H1 (cell line): Measurements from ENCODE around the gene RGS4. TPM values are rescaled to one million over a fixed set of nuclear protein-coding genes. Genes with fewer than 3 reads are reported as not detected.

Experiments
- CTCF ChIA-PET: fragments of 300-600 bp; sonication (Branson Sonifier 250); formaldehyde crosslinking; loops from one replicate; lab custom pipeline; 2021; ENCODE audit not compliant: partially characterized antibody; lab: Charles Lee
- POLR2A ChIA-PET: fragments of 300-600 bp; sonication (Branson Sonifier 250); formaldehyde crosslinking; loops from one replicate; lab custom pipeline; 2021; ENCODE audit warnings: inconsistent platforms; ENCODE audit not compliant: partially characterized antibody; lab: Charles Lee
- DNase-seq, 2 experiments: peaks; one replicate each; pipeline versions ENCODE4 v3.0.0 to v3.0.0-alpha.2; 2010 to 2022; ENCODE audit warnings: low spot score in 2 of 2, low read depth in 1 of 2, mixed read lengths in 1 of 2
- FAIRE-seq: peaks from 2 replicates; lab custom pipeline; 2011; peaks lifted over from hg19 to GRCh38; lab: Jason Lieb, UNC
- H2AFZ ChIP-seq: 2 replicates; pipeline ENCODE4 v1.8.1; 2012; ENCODE audit warnings: low read length, inconsistent platforms
- H2AK5ac ChIP-seq: 2 replicates; pipeline ENCODE4 v1.6.1; 2013; ENCODE audit warnings: low read depth, low read length
- H2BK120ac ChIP-seq: replicated peaks from 2 replicates; pipeline ENCODE3; 2013; ENCODE audit warnings: low read depth, low read length, inconsistent platforms
- H2BK12ac ChIP-seq: 2 replicates; pipeline ENCODE4 v1.6.1; 2013; ENCODE audit warnings: low read depth, low read length
- H2BK15ac ChIP-seq: 2 replicates; pipeline ENCODE4 v1.6.1; 2013; ENCODE audit warnings: low read length
- H2BK20ac ChIP-seq: 2 replicates; pipeline ENCODE4 v1.6.1; 2013; ENCODE audit warnings: low read length
- H2BK5ac ChIP-seq: 2 replicates; pipeline ENCODE4 v1.6.1; 2013; ENCODE audit warnings: low read depth, low read length
- H3K14ac ChIP-seq: 2 replicates; pipeline ENCODE4 v1.6.1; 2013; ENCODE audit warnings: inconsistent platforms; ENCODE audit not compliant: insufficient read length
- H3K18ac ChIP-seq: 2 replicates; pipeline ENCODE4 v1.6.1; 2013; ENCODE audit warnings: low read length; ENCODE audit errors: extremely low read depth
- H3K23ac ChIP-seq: 2 replicates; pipeline ENCODE4 v1.6.1; 2013; ENCODE audit warnings: inconsistent platforms; ENCODE audit not compliant: insufficient read length
- H3K23me2 ChIP-seq: 2 replicates; pipeline ENCODE4 v1.6.1; 2013; ENCODE audit warnings: low read depth, low read length
- H3K27ac ChIP-seq: 2 replicates; pipeline ENCODE4 v1.6.1; 2011; ENCODE audit warnings: low read depth, low read length, inconsistent platforms
- H3K27me3 ChIP-seq, 4 experiments: replicated peaks in 1 of 4; 1 replicate in 1 of 4; 2 replicates in 3 of 4; pipeline versions ENCODE4 v1.6.1 to v1.8.1; 2011 to 2013; ENCODE audit warnings: low read length in 3 of 4, mild to moderate bottlenecking in 3 of 4, inconsistent platforms in 2 of 4, mixed read lengths in 2 of 4, moderate library complexity in 1 of 4; ENCODE audit not compliant: control insufficient read depth in 3 of 4, insufficient read depth in 3 of 4; ENCODE audit errors: extremely low read depth in 1 of 4
- H3K36me3 ChIP-seq, 4 experiments: 2 replicates each; pipeline versions ENCODE4 v1.6.1 to v1.8.1; 2011 to 2013; ENCODE audit warnings: mild to moderate bottlenecking in 4 of 4, low read length in 3 of 4, moderate library complexity in 2 of 4, control low read depth in 1 of 4, inconsistent platforms in 1 of 4; ENCODE audit not compliant: insufficient read depth in 4 of 4, control insufficient read depth in 2 of 4
- H3K4ac ChIP-seq: replicated peaks from 2 replicates; pipeline ENCODE3; 2013; ENCODE audit warnings: low read length, low read depth, mixed read lengths, inconsistent platforms; ENCODE audit not compliant: insufficient read length
- H3K4me1 ChIP-seq, 4 experiments: replicated peaks in 1 of 4; 1 replicate in 1 of 4; 2 replicates in 3 of 4; pipeline versions ENCODE4 v1.6.1 to v1.8.1; 2011 to 2013; ENCODE audit warnings: low read length in 3 of 4, inconsistent platforms in 2 of 4, mixed read lengths in 1 of 4; ENCODE audit not compliant: insufficient read depth in 4 of 4, control insufficient read depth in 3 of 4
- H3K4me2 ChIP-seq, 2 experiments: 2 replicates each; pipeline versions ENCODE4 v1.6.1 to v1.8.1; 2011 to 2013; ENCODE audit warnings: low read depth in 2 of 2, low read length in 2 of 2, control low read depth in 1 of 2, inconsistent platforms in 1 of 2, mild to moderate bottlenecking in 1 of 2; ENCODE audit not compliant: insufficient read depth in 1 of 2
- H3K4me3 ChIP-seq, 4 experiments: fragments of 200-600, 300-600 bp in 1 of 4; sonication (generic), shearing (Covaris generic), sonication (Bioruptor Twin) in 1 of 4; 2 replicates each; pipeline versions ENCODE4 v1.5.1 to v1.8.1; 2011 to 2016; ENCODE audit warnings: low read length in 4 of 4, low read depth in 3 of 4, control low read depth in 2 of 4, inconsistent platforms in 2 of 4, mild to moderate bottlenecking in 2 of 4, mixed read lengths in 1 of 4, moderate library complexity in 1 of 4; ENCODE audit not compliant: insufficient read depth in 2 of 4; ENCODE audit errors: extremely low read depth in 1 of 4
- H3K56ac ChIP-seq: replicated peaks from 2 replicates; pipeline ENCODE3; 2013; ENCODE audit warnings: low read depth, mild to moderate bottlenecking, mixed read lengths, low read length, inconsistent platforms; ENCODE audit not compliant: insufficient read length
- H3K79me1 ChIP-seq: 2 replicates; pipeline ENCODE4 v1.6.1; 2013; ENCODE audit warnings: low read depth, low read length, control low read depth
- H3K79me2 ChIP-seq, 2 experiments: 2 replicates each; pipeline versions ENCODE4 v1.6.1 to v1.8.1; 2012 to 2013; ENCODE audit warnings: low read length in 2 of 2, mild to moderate bottlenecking in 2 of 2, inconsistent platforms in 1 of 2; ENCODE audit not compliant: insufficient read depth in 2 of 2, control insufficient read depth in 1 of 2
- H3K9ac ChIP-seq, 4 experiments: replicated peaks in 1 of 4; 1 replicate in 1 of 4; 2 replicates in 3 of 4; pipeline versions ENCODE4 v1.6.1 to v1.8.1; 2011 to 2013; ENCODE audit warnings: low read depth in 3 of 4, low read length in 3 of 4, control low read depth in 2 of 4, mild to moderate bottlenecking in 2 of 4, moderate library complexity in 2 of 4, inconsistent platforms in 1 of 4; ENCODE audit errors: extremely low read depth in 1 of 4
- H3K9me3 ChIP-seq, 2 experiments: 2 replicates each; pipeline versions ENCODE4 v1.6.1 to v1.8.1; 2012 to 2013; ENCODE audit warnings: mild to moderate bottlenecking in 2 of 2, moderate library complexity in 2 of 2, control low read depth in 1 of 2, inconsistent platforms in 1 of 2, low read depth in 1 of 2, low read length in 1 of 2, mixed read lengths in 1 of 2; ENCODE audit not compliant: insufficient read depth in 2 of 2
- H4K20me1 ChIP-seq, 2 experiments: replicated peaks in 1 of 2; 2 replicates each; pipeline versions ENCODE3 to v1.8.1; 2011 to 2013; ENCODE audit warnings: inconsistent platforms in 2 of 2, low read length in 2 of 2, mild to moderate bottlenecking in 1 of 2; ENCODE audit not compliant: insufficient read depth in 2 of 2, control insufficient read depth in 1 of 2
- H4K5ac ChIP-seq: 2 replicates; pipeline ENCODE4 v1.6.1; 2013; ENCODE audit warnings: low read length, low read depth, mixed read lengths, inconsistent platforms; ENCODE audit not compliant: insufficient read length
- H4K8ac ChIP-seq: 2 replicates; pipeline ENCODE4 v1.8.0; 2013; ENCODE audit warnings: mild to moderate bottlenecking, moderate library complexity, low read length, inconsistent platforms; ENCODE audit not compliant: insufficient read depth; ENCODE audit errors: extremely low read depth
- H4K91ac ChIP-seq: replicated peaks from 2 replicates; pipeline ENCODE3; 2013; ENCODE audit warnings: low read length, mixed read lengths, inconsistent platforms; ENCODE audit not compliant: insufficient read length
- CHD1 ChIP-seq: IDR thresholded peaks from 2 replicates; pipeline ENCODE4 v1.6.1; 2012; ENCODE audit warnings: low read depth, low read length, improper control_type of control experiment
- CHD2 ChIP-seq: IDR thresholded peaks from 2 replicates; pipeline ENCODE4 v1.6.1; 2012; ENCODE audit warnings: low read length, improper control_type of control experiment
- SP2 ChIP-seq: IDR thresholded peaks from 2 replicates; pipeline ENCODE4 v1.6.1; 2012; ENCODE audit warnings: mild to moderate bottlenecking, low read length, inconsistent platforms
- TAF7 ChIP-seq: optimal IDR thresholded peaks from 2 replicates; pipeline ENCODE3; 2011; ENCODE audit warnings: low read depth, mild to moderate bottlenecking, inconsistent platforms, low read length, moderate library complexity, borderline replicate concordance
- WGBS, 2 experiments: shearing (Covaris generic) in 1 of 2; methylation state at CpG; one replicate each; pipeline versions ENCODE4 v1.1.6 to v1.1.7; 2013 to 2015; ENCODE audit warnings: low lambda C conversion rate in 2 of 2, mixed read lengths in 2 of 2, inconsistent platforms in 1 of 2, low coverage in 1 of 2, missing lambda C conversion rate in 1 of 2; ENCODE audit not compliant: insufficient replicate concordance in 2 of 2, insufficient coverage in 1 of 2, insufficient read length in 1 of 2; ENCODE audit errors: extremely low coverage in 1 of 2, missing lambda C conversion rate in 1 of 2; 5-methylcytosine and 5-hydroxymethylcytosine counted together
- polyA plus RNA-seq, 7 experiments: library from polyadenylated mRNA; depleted of rRNA in 3 of 7; stranded (reverse) in 5 of 7; unstranded in 2 of 7; fragments of >200 nt in 5 of 7; fragments of 200-250 nt in 2 of 7; gene quantifications; 1 replicate in 5 of 7; 2 replicates in 1 of 7; 4 replicates in 1 of 7; pipeline versions ENCODE4 v1.2.1 to v1.2.3, GENCODE V29; 2011 to 2013; ENCODE audit warnings: missing spikeins in 2 of 7, mixed read lengths in 2 of 7
- total RNA-seq: library from RNA; stranded (reverse); fragmentation: NEBNext Ultra II Directional; extraction: Animal tissue kit (Norgen Biotek cat#: 25700); gene quantifications from 2 replicates; pipeline ENCODE4 v1.2.1, GENCODE V29; 2021

Gene RGS4
- total and polyA plus RNA-seq, 2 of the 8 experiments (the other 6 are each of a cell fraction or from before 2014, with no cell fraction given) = 0.26 to 0.74 TPM

DNA sequence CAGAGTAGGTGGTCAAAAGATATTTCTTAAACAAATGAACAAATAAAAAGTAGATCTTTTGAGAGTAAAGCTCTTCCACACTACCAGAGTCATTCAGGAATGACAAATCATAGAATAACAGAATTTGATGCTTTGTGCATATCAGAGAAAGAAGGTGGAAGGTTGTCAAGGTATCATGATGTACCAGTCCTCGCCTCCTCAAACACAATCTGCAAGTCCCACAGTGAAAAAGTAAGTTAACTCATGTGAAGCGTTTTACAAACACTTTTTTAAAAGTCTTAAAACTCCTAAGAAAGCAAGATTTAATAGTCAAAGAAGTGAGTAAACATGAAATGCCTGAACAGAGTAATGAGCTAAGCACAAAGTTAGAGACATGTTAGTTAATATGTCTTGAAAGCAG lies 2.5 kb upstream of the RGS4 start:
- H4K91ac ChIP-seq = no peak overlapping the region
- no peaks in the 10 kb centered on the region for H4K20me1 ChIP-seq
- H3K23me2 ChIP-seq = no peaks in the 10 kb centered on the region; the same call in 1 of the 2 replicates
- H3K79me2 ChIP-seq = no peaks in the 10 kb centered on the region
- TF ChIP-seq SP2 (no peak), CHD2 (no peak), TAF7 (no peak), CHD1 (no peak)
- no peaks in the 10 kb centered on the region for H3K9me3 ChIP-seq
- H3K23ac ChIP-seq = no peak overlapping the region
- H3K14ac ChIP-seq = no peak overlapping the region
- no peak overlapping the region for H4K5ac ChIP-seq
- H3K4me3 ChIP-seq = no peak overlapping the region
- peaks cover 0 to 4% (median under 1%) of the 10 kb centered on the region in 4 experiments; a peak in 1 of 7 replicates for H3K4me1 ChIP-seq
- H2BK15ac ChIP-seq = no peak overlapping the region
- 94% methylated on average over 2 of the region's 2 CpGs; no CpG with 5 or more reads in 1 of the 2 experiments for WGBS, 2 experiments
- no peak overlapping the region for H3K27ac ChIP-seq
- FAIRE-seq (no peak), DNase-seq (no peak)
- H3K79me1 ChIP-seq = no peaks in the 10 kb centered on the region
- no peak overlapping the region for H2BK20ac ChIP-seq
- H3K9ac ChIP-seq = no peak overlapping the region
- H3K18ac ChIP-seq = no peak overlapping the region
- no peak overlapping the region for H4K8ac ChIP-seq
- H2AFZ ChIP-seq = no peak overlapping the region
- H2AK5ac ChIP-seq = no peak overlapping the region
- H3K36me3 ChIP-seq = no peaks in the 10 kb centered on the region
- ChIA-PET CTCF (interaction anchor here (1.2 to 6.2 kb wide), 3 partner anchors 41 to 219 kb away, joined by 3 to 58 read pairs (median 4); no protein-coding TSS in a partner anchor), POLR2A (interaction anchor here (0.8 kb wide), 1 partner anchor 17 kb away, joined by 3 read pairs; no protein-coding TSS in a partner anchor)
- no peak overlapping the region for H3K56ac ChIP-seq
- H3K4ac ChIP-seq = no peak overlapping the region
- H2BK5ac ChIP-seq = no peak overlapping the region
- no peak overlapping the region for H3K4me2 ChIP-seq
- no peak overlapping the region for H2BK12ac ChIP-seq
- no peaks in the 10 kb centered on the region for H3K27me3 ChIP-seq
- no peak overlapping the region for H2BK120ac ChIP-seq
